ENCODE data around the gene SLC44A5.

- TF ChIP-seq, protein P1, sequence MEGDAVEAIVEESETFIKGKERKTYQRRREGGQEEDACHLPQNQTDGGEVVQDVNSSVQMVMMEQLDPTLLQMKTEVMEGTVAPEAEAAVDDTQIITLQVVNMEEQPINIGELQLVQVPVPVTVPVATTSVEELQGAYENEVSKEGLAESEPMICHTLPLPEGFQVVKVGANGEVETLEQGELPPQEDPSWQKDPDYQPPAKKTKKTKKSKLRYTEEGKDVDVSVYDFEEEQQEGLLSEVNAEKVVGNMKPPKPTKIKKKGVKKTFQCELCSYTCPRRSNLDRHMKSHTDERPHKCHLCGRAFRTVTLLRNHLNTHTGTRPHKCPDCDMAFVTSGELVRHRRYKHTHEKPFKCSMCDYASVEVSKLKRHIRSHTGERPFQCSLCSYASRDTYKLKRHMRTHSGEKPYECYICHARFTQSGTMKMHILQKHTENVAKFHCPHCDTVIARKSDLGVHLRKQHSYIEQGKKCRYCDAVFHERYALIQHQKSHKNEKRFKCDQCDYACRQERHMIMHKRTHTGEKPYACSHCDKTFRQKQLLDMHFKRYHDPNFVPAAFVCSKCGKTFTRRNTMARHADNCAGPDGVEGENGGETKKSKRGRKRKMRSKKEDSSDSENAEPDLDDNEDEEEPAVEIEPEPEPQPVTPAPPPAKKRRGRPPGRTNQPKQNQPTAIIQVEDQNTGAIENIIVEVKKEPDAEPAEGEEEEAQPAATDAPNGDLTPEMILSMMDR (IDR thresholded peaks at IDR 0.05), result no peak
- TF ChIP-seq POLR2AphosphoS5 (IDR thresholded peaks at IDR 0.05; ENCODE audit: low read depth, low read length) (no peak), REST (IDR thresholded peaks at IDR 0.05; ENCODE audit: insufficient read depth in 1 of 2, low read depth in 2 of 2, low read length in 1 of 2) (no peak)
Measured at GRCh38 chr1:75159154-75159553, 451.8 kb downstream of the SLC44A5 start.

All from Panc1 (cell line).